Suprapubic skin (tissue), 4 donors: ENCODE measurements around the gene DTNB. TPM values are rescaled to one million over a fixed set of nuclear protein-coding genes. Genes with fewer than 3 reads are reported as not detected.
"Not testable (repeated sequence)": the region's sequence is repeated elsewhere in the genome, so short reads cannot be mapped to it uniquely, and the experiment has no call there.

Experiments
- DNase-seq, 2 donors: peaks; one replicate each; pipeline ENCODE4 v3.0.0-alpha.2; 2019; ENCODE audit warnings: low spot score in 2 of 2
- H3K27ac ChIP-seq: fragments of 200-600 bp; sonication (generic); one replicate; pipeline ENCODE4 v1.5.1; 2019
- H3K27me3 ChIP-seq: fragments of 200-600 bp; sonication (generic); one replicate; pipeline ENCODE4 v1.5.1; 2019
- H3K36me3 ChIP-seq: fragments of 200-600 bp; sonication (generic); one replicate; pipeline ENCODE4 v1.5.1; 2019
- H3K4me1 ChIP-seq: fragments of 200-600 bp; sonication (generic); one replicate; pipeline ENCODE4 v1.5.1; 2019
- H3K4me3 ChIP-seq: fragments of 200-600 bp; sonication (generic); one replicate; pipeline ENCODE4 v1.5.1; 2019; ENCODE audit warnings: mild to moderate bottlenecking
- H3K9me3 ChIP-seq: fragments of 200-600 bp; sonication (generic); one replicate; pipeline ENCODE4 v1.5.1; 2019
- EP300 ChIP-seq: sonication (generic); formaldehyde crosslinking; IDR thresholded peaks from one replicate; pipeline ENCODE4 v1.6.1; 2017; ENCODE audit warnings: antibody characterized with exemption
- POLR2A ChIP-seq, 2 donors: fragments of 450-650 bp; IDR thresholded peaks; one replicate each; pipeline ENCODE4 v1.6.1; 2017; ENCODE audit warnings: antibody characterized with exemption in 2 of 2, mild to moderate bottlenecking in 2 of 2, moderate library complexity in 2 of 2
- POLR2AphosphoS5 ChIP-seq, 3 donors: sonication (generic); formaldehyde crosslinking; IDR thresholded peaks; one replicate each; pipeline ENCODE4 v1.6.1; 2017; ENCODE audit warnings: antibody characterized with exemption in 3 of 3
- WGBS: methylation state at CpG from one replicate; pipeline ENCODE4 v1.1.5; 2018; 5-methylcytosine and 5-hydroxymethylcytosine counted together
- total RNA-seq, 4 donors: library from RNA; depleted of rRNA; stranded (reverse); fragments of >200 nt; gene quantifications; one replicate each; pipeline ENCODE4 v1.1.0, GENCODE V29; 2016
- TF ChIP-seq, protein P1 (sequence below), 2 donors: fragments of 200-600 bp in 1 of 2; fragments of 450-650 bp in 1 of 2; sonication (generic) in 1 of 2; IDR thresholded peaks; one replicate each; pipeline ENCODE4 v1.5.1; 2016 to 2019; ENCODE audit warnings: antibody characterized with exemption in 2 of 2, mild to moderate bottlenecking in 1 of 2, moderate library complexity in 1 of 2

DTNB gene
- total RNA-seq, 4 donors from 2014 or later, result 11.8 to 40.1 (median 24.1) TPM

DNA sequence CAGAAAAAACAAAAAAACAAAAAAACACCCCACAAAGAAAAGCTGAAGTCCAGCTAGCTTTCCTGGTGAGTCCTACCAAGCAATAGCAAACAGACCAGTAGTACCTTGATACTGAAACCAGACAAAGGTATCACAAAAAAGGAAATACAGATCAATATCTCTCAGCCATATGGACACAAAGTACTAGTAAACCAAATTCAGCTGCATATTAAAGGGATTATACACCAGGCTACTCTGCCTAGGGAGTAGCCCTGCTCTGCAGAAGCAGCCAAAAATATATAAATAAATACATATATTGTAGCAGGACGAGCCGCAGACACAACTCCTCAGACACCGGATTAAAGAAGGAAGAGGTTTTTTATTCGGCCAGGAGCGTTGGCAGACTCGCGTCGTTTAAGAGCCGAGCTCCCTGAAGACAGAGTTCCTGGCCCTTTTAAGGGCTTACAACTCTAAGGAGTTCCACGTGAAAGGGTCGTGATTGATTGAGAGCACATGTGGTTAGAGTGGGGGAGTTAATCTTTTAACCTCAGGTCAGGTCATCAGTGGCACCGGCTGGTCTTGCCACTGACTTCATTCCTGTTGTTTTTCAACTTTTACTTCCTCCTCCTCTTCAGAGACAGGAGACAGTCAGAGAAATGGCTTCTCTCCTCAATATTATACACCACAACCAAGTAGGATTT, 38.4 kb upstream of the DTNB start:
- DNase-seq, result peak in 1 of 2 donors; percentile 43
- Histone ChIP-seq H3K4me1 (no peaks in the 10 kb centered on the region), H3K9me3 (no peaks in the 10 kb centered on the region), H3K4me3 (peak overlapping the region; percentile 17), H3K36me3 (no peaks in the 10 kb centered on the region), H3K27ac (no peak overlapping the region), H3K27me3 (no peaks in the 10 kb centered on the region)
- TF ChIP-seq EP300 (no peak), POLR2AphosphoS5 (IDR thresholded peaks at IDR 0.05) (no peak), POLR2A (IDR thresholded peaks at IDR 0.05) (no peak)
- TF ChIP-seq, protein P1, sequence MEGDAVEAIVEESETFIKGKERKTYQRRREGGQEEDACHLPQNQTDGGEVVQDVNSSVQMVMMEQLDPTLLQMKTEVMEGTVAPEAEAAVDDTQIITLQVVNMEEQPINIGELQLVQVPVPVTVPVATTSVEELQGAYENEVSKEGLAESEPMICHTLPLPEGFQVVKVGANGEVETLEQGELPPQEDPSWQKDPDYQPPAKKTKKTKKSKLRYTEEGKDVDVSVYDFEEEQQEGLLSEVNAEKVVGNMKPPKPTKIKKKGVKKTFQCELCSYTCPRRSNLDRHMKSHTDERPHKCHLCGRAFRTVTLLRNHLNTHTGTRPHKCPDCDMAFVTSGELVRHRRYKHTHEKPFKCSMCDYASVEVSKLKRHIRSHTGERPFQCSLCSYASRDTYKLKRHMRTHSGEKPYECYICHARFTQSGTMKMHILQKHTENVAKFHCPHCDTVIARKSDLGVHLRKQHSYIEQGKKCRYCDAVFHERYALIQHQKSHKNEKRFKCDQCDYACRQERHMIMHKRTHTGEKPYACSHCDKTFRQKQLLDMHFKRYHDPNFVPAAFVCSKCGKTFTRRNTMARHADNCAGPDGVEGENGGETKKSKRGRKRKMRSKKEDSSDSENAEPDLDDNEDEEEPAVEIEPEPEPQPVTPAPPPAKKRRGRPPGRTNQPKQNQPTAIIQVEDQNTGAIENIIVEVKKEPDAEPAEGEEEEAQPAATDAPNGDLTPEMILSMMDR (IDR thresholded peaks at IDR 0.05), result no peak
- 41% methylated on average over 12 of the region's 12 CpGs for WGBS

DNA sequence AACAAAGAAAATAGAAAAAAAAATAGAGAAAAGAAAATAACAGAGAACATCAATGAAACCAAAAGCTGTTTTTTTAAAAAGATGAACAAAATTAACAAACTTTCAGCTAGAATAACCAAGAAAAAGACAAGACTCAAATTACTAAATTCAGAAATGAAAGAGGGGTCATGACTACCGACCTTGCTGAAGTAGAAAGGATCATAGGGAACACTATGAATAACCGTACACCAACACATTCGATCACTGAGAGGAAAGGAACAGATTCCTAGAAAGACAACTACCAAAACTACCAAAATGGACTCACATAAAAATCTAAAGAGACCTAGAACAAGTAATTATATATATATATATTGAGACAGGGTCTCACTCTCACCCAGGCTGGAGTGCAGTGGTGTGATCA, 37.4 kb upstream of the DTNB start:
- 89% methylated on average over 3 of the region's 3 CpGs for WGBS
- no peaks in the 10 kb centered on the region for H3K9me3 ChIP-seq
- no peak for DNase-seq
- no peaks in the 10 kb centered on the region for H3K27me3 ChIP-seq
- H3K4me1 ChIP-seq, result no peaks in the 10 kb centered on the region
- H3K4me3 ChIP-seq, result no peak overlapping the region
- H3K36me3 ChIP-seq, result no peaks in the 10 kb centered on the region
- no peak for TF ChIP-seq EP300
- TF ChIP-seq POLR2A (IDR thresholded peaks at IDR 0.05), result no peak
- TF ChIP-seq POLR2AphosphoS5 (IDR thresholded peaks at IDR 0.05), result no peak
- TF ChIP-seq, protein P1 (IDR thresholded peaks at IDR 0.05), result no peak
- H3K27ac ChIP-seq, result no peak overlapping the region

DNA sequence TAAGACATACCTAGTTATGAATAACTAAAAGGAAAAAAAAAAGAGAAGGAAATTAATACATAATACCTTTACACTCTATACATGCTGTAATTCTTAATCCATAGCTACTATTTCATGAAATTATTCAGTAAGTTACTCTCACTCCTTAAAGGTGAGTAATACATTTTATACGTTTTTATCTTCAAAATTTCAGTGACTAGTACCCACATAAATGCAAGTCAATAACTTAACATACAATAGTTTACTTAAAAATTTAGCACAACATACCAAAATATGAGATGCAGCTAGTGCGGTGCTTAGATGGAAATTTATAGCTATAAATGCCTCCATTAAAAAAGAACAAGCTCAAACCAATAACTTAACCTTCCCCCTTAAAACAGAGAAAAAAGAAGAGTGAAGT, 36.0 kb upstream of the DTNB start:
- WGBS, result 80% methylated on average over 2 of the region's 2 CpGs
- no peak for DNase-seq
- Histone ChIP-seq H3K4me1 (no peaks in the 10 kb centered on the region), H3K27me3 (no peaks in the 10 kb centered on the region), H3K9me3 (no peaks in the 10 kb centered on the region), H3K27ac (no peak overlapping the region), H3K36me3 (no peaks in the 10 kb centered on the region), H3K4me3 (no peak overlapping the region)
- no peak for TF ChIP-seq POLR2A (IDR thresholded peaks at IDR 0.05)
- TF ChIP-seq, protein P1 (IDR thresholded peaks at IDR 0.05), result no peak

DNA sequence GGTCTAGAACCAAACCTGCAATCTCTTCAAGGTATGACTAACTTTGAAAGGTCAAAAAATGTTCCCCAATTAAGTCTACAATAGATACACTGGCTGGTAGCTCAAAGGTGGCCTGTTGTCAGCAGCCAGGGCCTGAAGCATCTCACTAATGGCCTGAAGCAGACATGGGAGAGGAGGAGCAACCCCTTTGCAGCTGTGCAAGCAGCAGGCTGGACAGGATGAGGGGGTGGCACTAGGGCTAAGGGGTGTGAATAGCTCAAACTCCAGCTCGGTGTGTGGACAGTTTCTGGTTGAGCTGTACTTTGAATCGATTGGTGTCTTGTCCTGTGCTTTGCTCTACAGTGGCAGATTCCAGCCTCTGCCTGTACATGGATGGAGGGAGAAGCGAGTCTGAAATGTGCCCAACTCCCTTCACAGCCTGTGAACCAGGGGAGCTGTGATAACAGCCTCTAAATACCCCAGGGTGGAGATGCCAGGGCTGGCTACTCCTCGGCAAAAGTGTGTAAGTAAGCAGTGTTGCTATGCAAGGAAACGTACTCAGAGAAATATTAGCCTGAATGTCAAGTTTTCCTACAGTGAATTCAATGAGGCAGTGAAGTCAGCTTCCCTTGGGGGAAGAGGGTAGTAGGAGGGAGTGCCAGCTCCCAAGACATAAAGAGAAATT, 34.7 kb upstream of the DTNB start:
- no peak overlapping the region for H3K27ac ChIP-seq
- DNase-seq, result peak in 1 of 2 donors; percentile 13
- H3K9me3 ChIP-seq, result no peaks in the 10 kb centered on the region
- no peaks in the 10 kb centered on the region for H3K4me1 ChIP-seq
- TF ChIP-seq, protein P1 (IDR thresholded peaks at IDR 0.05), result no peak
- TF ChIP-seq POLR2AphosphoS5 (IDR thresholded peaks at IDR 0.05) (no peak), EP300 (no peak), POLR2A (IDR thresholded peaks at IDR 0.05) (no peak)
- no peaks in the 10 kb centered on the region for H3K36me3 ChIP-seq
- H3K4me3 ChIP-seq, result no peak overlapping the region
- 72% methylated on average over 5 of the region's 5 CpGs for WGBS
- H3K27me3 ChIP-seq, result no peaks in the 10 kb centered on the region

DNA sequence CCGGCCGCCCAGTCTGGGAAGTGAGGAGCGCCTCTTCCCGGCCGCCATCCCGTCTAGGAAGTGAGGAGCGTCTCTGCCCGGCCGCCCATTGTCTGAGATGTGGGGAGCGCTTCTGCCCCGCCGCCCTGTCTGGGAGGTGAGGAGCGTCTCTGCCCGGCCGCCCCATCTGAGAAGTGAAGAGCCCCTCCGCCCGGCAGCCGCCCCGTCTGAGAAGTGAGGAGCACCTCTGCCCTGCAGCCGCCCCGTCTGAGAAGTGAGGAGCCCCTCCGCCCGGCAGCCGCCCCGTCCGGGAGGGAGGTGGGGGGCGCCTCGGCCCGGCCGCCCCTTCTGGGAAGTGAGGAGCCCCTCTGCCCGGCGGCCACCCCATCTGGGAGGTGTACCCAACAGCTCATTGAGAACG, 32.2 kb upstream of the DTNB start:
- peak in 1 of 2 donors; percentile 54 for DNase-seq
- not testable (repeated sequence) for H3K27ac ChIP-seq, H3K27me3 ChIP-seq, H3K4me1 ChIP-seq, H3K36me3 ChIP-seq, H3K9me3 ChIP-seq, H3K4me3 ChIP-seq
- 96% methylated on average over 22 of the region's 33 CpGs for WGBS
